Mucosa of gallbladder (tissue), 1 donor: ENCODE data around the gene AHSP. TPM values are rescaled to one million over a fixed set of nuclear protein-coding genes. Genes with fewer than 3 reads are reported as not detected.
"Not testable (repeated sequence)": the region's sequence is repeated elsewhere in the genome, so short reads cannot be mapped to it uniquely, and the experiment has no call there.

ENCODE experiments used
- DNase-seq: peaks from one replicate; pipeline ENCODE4 v3.0.0-alpha.2; 2020; ENCODE audit warnings: low spot score
- total RNA-seq: library from RNA; stranded (reverse); gene quantifications from one replicate; pipeline ENCODE4 v1.2.1, GENCODE V29; 2021
- donor health status: DM: no; HTN: no; CAD: no.

Gene AHSP
- not detected for total RNA-seq

GRCh38 chr16:31527734-31528274 is at the start of gene AHSP:
TSS of gene AHSP (plus strand) at chr16:31527900. CDS start at chr16:31528140, 240 bp downstream.
- DNase-seq = no peak

GRCh38 chr16:31478956-31479355 is 48.7 kb upstream of the AHSP start:
- DNase-seq = no peak

- no peak for DNase-seq
Observed at GRCh38 chr16:31479751-31480150, 47.9 kb upstream of the AHSP start.

- peak; percentile 61 for DNase-seq
Observed at GRCh38 chr16:31480851-31481536, 46.7 kb upstream of the AHSP start.

GRCh38 chr16:31483081-31483480 is 44.6 kb upstream of the AHSP start, which contains the start of gene SLC5A2:
TSS of gene SLC5A2 (plus strand) at chr16:31483123. CDS start at chr16:31483137, 14 bp downstream.
- DNase-seq = no peak

GRCh38 chr16:31484048-31484447 is 43.7 kb upstream of the AHSP start:
- DNase-seq = not testable (repeated sequence)

GRCh38 chr16:31484491-31485171 is 43.1 kb upstream of the AHSP start:
- peak; percentile 67 for DNase-seq

GRCh38 chr16:31485571-31485970 is 42.1 kb upstream of the AHSP start:
- DNase-seq = no peak

- DNase-seq = no peak
Observed at GRCh38 chr16:31486045-31486444, 41.7 kb upstream of the AHSP start.

- DNase-seq = no peak
Observed at GRCh38 chr16:31487071-31487719, 40.5 kb upstream of the AHSP start.

GRCh38 chr16:31487720-31488467 is 39.8 kb upstream of the AHSP start:
- peak; percentile 65 for DNase-seq

- DNase-seq = no peak
Observed at GRCh38 chr16:31488468-31489297, 39.0 kb upstream of the AHSP start.

- no peak for DNase-seq
Observed at GRCh38 chr16:31489298-31489564, 38.5 kb upstream of the AHSP start.

GRCh38 chr16:31489616-31490584 is 37.8 kb upstream of the AHSP start:
- DNase-seq = no peak

GRCh38 chr16:31491778-31492418 is 35.8 kb upstream of the AHSP start:
- no peak for DNase-seq

GRCh38 chr16:31493506-31494125 is 34.1 kb upstream of the AHSP start:
- no peak for DNase-seq

- no peak for DNase-seq
Observed at GRCh38 chr16:31496670-31497069, 31.0 kb upstream of the AHSP start.

- no peak for DNase-seq
Observed at GRCh38 chr16:31498493-31498892, 29.2 kb upstream of the AHSP start.

GRCh38 chr16:31499928-31500327 is 27.8 kb upstream of the AHSP start:
- DNase-seq = no peak
